Left lung (tissue), 10 donors: ENCODE measurements around the gene TUSC2. TPM values are rescaled to one million over a fixed set of nuclear protein-coding genes. Genes with fewer than 3 reads are reported as not detected.

ENCODE experiments used
- ATAC-seq: fragments of 200-7000 bp; cut with Tn5 transposase; one replicate; pipeline ENCODE4 v1.9.1; 2020; ENCODE audit warnings: moderate library complexity
- DNase-seq, 4 donors: peaks; one replicate each; pipeline ENCODE4 v3.0.0-alpha.2; 2013 to 2020
- H3K27ac ChIP-seq, 2 donors: fragments of 200-600 bp; sonication (generic) in 1 of 2; one replicate each; pipeline versions ENCODE4 v1.5.0 to v1.8.0; 2020 to 2021
- H3K27me3 ChIP-seq, 2 donors: fragments of 200-600 bp; sonication (generic) in 1 of 2; one replicate each; pipeline versions ENCODE4 v1.5.0 to v1.8.0; 2020 to 2021
- H3K36me3 ChIP-seq, 2 donors: fragments of 200-600 bp; sonication (generic) in 1 of 2; one replicate each; pipeline versions ENCODE4 v1.5.0 to v1.8.0; 2020 to 2021
- H3K4me1 ChIP-seq, 2 donors: fragments of 200-600 bp; one replicate each; pipeline ENCODE4 v1.8.0; 2021
- H3K4me3 ChIP-seq, 2 donors: fragments of 200-600 bp; sonication (generic) in 1 of 2; one replicate each; pipeline versions ENCODE4 v1.5.0 to v1.8.0; 2020 to 2021; ENCODE audit warnings: mild to moderate bottlenecking in 1 of 2
- H3K9me3 ChIP-seq, 2 donors: fragments of 200-600 bp; sonication (generic) in 1 of 2; one replicate each; pipeline versions ENCODE4 v1.5.0 to v1.8.0; 2020 to 2021
- CTCF ChIP-seq, 2 donors: fragments of 200-600 bp; sonication (generic) in 1 of 2; IDR thresholded peaks; one replicate each; pipeline versions ENCODE4 v1.5.0 to v1.8.0; 2021; ENCODE audit warnings: antibody characterized with exemption in 2 of 2
- intact Hi-C, 2 donors: fragments of 100-400 bp; cut with DNase I; formaldehyde crosslinking; loops; one replicate each; pipeline versions ENCODE4 v1.11.2 to v1.14.2; 2022
- polyA plus RNA-seq, 6 donors: library from polyadenylated mRNA; unstranded; fragments of 120-200 nt; gene quantifications; one replicate each; pipeline ENCODE4 v1.2.1, GENCODE V29; 2013; ENCODE audit not compliant: insufficient read length in 6 of 6
- total RNA-seq, 2 donors: library from RNA; stranded (reverse); fragmentation: NEBNext Ultra II Directional; extraction: Animal tissue kit (Norgen Biotek cat#: 25700); gene quantifications; one replicate each; pipeline ENCODE4 v1.2.1, GENCODE V29; 2021
- donor health status: DM: no; HTN: yes; CAD: no.
- donor health status: DM: no; HTN: no; CAD: no.

TUSC2 gene
- total and polyA plus RNA-seq, 8 donors: 15.2 to 29.6 (median 18.8) TPM

- H3K4me1 ChIP-seq: peaks cover 0 to 14% of the 10 kb centered on the region in 2 donors
- peaks cover 0 to 4% of the 10 kb centered on the region in 2 donors for H3K36me3 ChIP-seq
- no peak overlapping the region for H3K27ac ChIP-seq
- peaks cover 0 to 3% of the 10 kb centered on the region in 2 donors for H3K27me3 ChIP-seq
- no peaks in the 10 kb centered on the region for H3K9me3 ChIP-seq
- no peak overlapping the region for H3K4me3 ChIP-seq
- DNase-seq (no peak), ATAC-seq (no peak)
- no peak for TF ChIP-seq CTCF (IDR thresholded peaks at IDR 0.05)
- intact Hi-C loops: no loop called here
These were observed 41.1 kb upstream of the TUSC2 start for GRCh38 chr3:50369012-50369670.

- no peak overlapping the region for H3K27ac ChIP-seq
- H3K4me3 ChIP-seq: peak overlapping the region in 1 of 2 donors; percentile 48
- H3K9me3 ChIP-seq: no peaks in the 10 kb centered on the region
- peak in 1 of 4 donors; percentile 72 for DNase-seq
- peaks cover 0 to 14% of the 10 kb centered on the region in 2 donors for H3K4me1 ChIP-seq
- no peak for ATAC-seq
- peaks cover 0 to 4% of the 10 kb centered on the region in 2 donors for H3K36me3 ChIP-seq
- peaks cover 0 to 3% of the 10 kb centered on the region in 2 donors for H3K27me3 ChIP-seq
- TF ChIP-seq CTCF (IDR thresholded peaks at IDR 0.05): no peak
- intact Hi-C loops: no loop called here
These were observed 37.8 kb upstream of the TUSC2 start for GRCh38 chr3:50365842-50366220.

GRCh38 chr3:50365080-50365841, 37.2 kb upstream of the TUSC2 start:
- peaks cover 0 to 4% of the 10 kb centered on the region in 2 donors for H3K36me3 ChIP-seq
- H3K9me3 ChIP-seq: no peaks in the 10 kb centered on the region
- TF ChIP-seq CTCF (IDR thresholded peaks at IDR 0.05): no peak
- H3K4me1 ChIP-seq: peaks cover 0 to 14% of the 10 kb centered on the region in 2 donors
- H3K27me3 ChIP-seq: peaks cover 0 to 3% of the 10 kb centered on the region in 2 donors
- ATAC-seq (peak; percentile 76), DNase-seq (peak; percentile 49 to 96 (median 86))
- peak overlapping the region; percentile 29 to 48 for H3K4me3 ChIP-seq
- peak overlapping the region in 1 of 2 donors; percentile 13 for H3K27ac ChIP-seq
- intact Hi-C loops: no loop called here

GRCh38 chr3:50364573-50365079, 36.6 kb upstream of the TUSC2 start:
- ATAC-seq (peak; percentile 12), DNase-seq (peak in 1 of 4 donors; percentile 84)
- H3K27ac ChIP-seq: peak overlapping the region in 1 of 2 donors; percentile 13
- intact Hi-C loops: no loop called here
- H3K4me1 ChIP-seq: peaks cover 0 to 14% of the 10 kb centered on the region in 2 donors
- no peaks in the 10 kb centered on the region for H3K9me3 ChIP-seq
- H3K27me3 ChIP-seq: no peaks in the 10 kb centered on the region
- no peak for TF ChIP-seq CTCF (IDR thresholded peaks at IDR 0.05)
- peak overlapping the region; percentile 29 to 48 for H3K4me3 ChIP-seq
- no peaks in the 10 kb centered on the region for H3K36me3 ChIP-seq

GRCh38 chr3:50359760-50360110, 31.7 kb upstream of the TUSC2 start:
- H3K4me1 ChIP-seq: peaks cover 31 to 43% of the 10 kb centered on the region in 2 donors
- intact Hi-C loops: no loop called here
- H3K9me3 ChIP-seq: no peaks in the 10 kb centered on the region
- DNase-seq (no peak), ATAC-seq (peak; percentile 0)
- no peaks in the 10 kb centered on the region for H3K27me3 ChIP-seq
- TF ChIP-seq CTCF (IDR thresholded peaks at IDR 0.05): no peak
- H3K4me3 ChIP-seq: peak overlapping the region in 1 of 2 donors; percentile 74
- H3K36me3 ChIP-seq: peaks cover 0 to 20% of the 10 kb centered on the region in 2 donors
- H3K27ac ChIP-seq: no peak overlapping the region
